Thyroid gland (tissue), 4 donors: Measurements from ENCODE around the gene RAI1. TPM values are rescaled to one million over a fixed set of nuclear protein-coding genes. Genes with fewer than 3 reads are reported as not detected.

Experiments used
- DNase-seq, 2 donors: peaks; one replicate each; pipeline ENCODE4 v3.0.0-alpha.2; 2019
- H3K27ac ChIP-seq, 3 donors: fragments of 200-600 bp; sonication (generic); 1 replicate in 2 of 3; 2 replicates in 1 of 3; pipeline ENCODE4 v1.5.1; 2016 to 2019; ENCODE audit warnings: mild to moderate bottlenecking in 1 of 3, moderate library complexity in 1 of 3
- H3K27me3 ChIP-seq: fragments of 200-600 bp; sonication (generic); one replicate; pipeline ENCODE4 v1.5.1; 2019
- H3K36me3 ChIP-seq, 2 donors: fragments of 200-600 bp; sonication (generic); one replicate each; pipeline ENCODE4 v1.5.1; 2016 to 2019
- H3K4me1 ChIP-seq, 2 donors: fragments of 200-600 bp; sonication (generic); one replicate each; pipeline ENCODE4 v1.5.1; 2017 to 2019
- H3K4me3 ChIP-seq, 3 donors: fragments of 200-600 bp; sonication (generic); replicated peaks in 1 of 3; 1 replicate in 2 of 3; 2 replicates in 1 of 3; pipeline ENCODE4 v1.5.1; 2016; ENCODE audit warnings: mild to moderate bottlenecking in 1 of 3
- H3K9me3 ChIP-seq: fragments of 200-600 bp; sonication (generic); one replicate; pipeline ENCODE4 v1.5.1; 2017
- CTCF ChIP-seq, 6 experiments: fragments of 200-600 bp in 3 of 6; fragments of 450-650 bp in 3 of 6; sonication (generic) in 3 of 6; IDR thresholded peaks; one replicate each; pipeline ENCODE4 v1.5.1; 2016 to 2019; ENCODE audit warnings: antibody characterized with exemption in 6 of 6, mild to moderate bottlenecking in 2 of 6, inconsistent platforms in 1 of 6, moderate library complexity in 1 of 6
- POLR2A ChIP-seq, 2 donors: fragments of 450-650 bp; IDR thresholded peaks; one replicate each; pipeline ENCODE4 v1.6.1; 2017; ENCODE audit warnings: antibody characterized with exemption in 2 of 2, mild to moderate bottlenecking in 2 of 2, moderate library complexity in 1 of 2
- WGBS, 2 donors: methylation state at CpG; one replicate each; pipeline ENCODE4 v1.1.5; 2017; 5-methylcytosine and 5-hydroxymethylcytosine counted together
- intact Hi-C: fragments of 100-400 bp; cut with DNase I; formaldehyde crosslinking; loops from one replicate; pipeline ENCODE4 v1.15.1; 2023
- total RNA-seq, 4 donors: library from RNA; depleted of rRNA; stranded (reverse); fragments of >200 nt; gene quantifications; one replicate each; pipeline ENCODE4 v1.2.3, GENCODE V29; 2016

RAI1 gene
- total RNA-seq, 4 donors from 2014 or later: 19.1 to 52.3 (median 34.1) TPM

- H3K4me3 ChIP-seq: no peak overlapping the region
- H3K9me3 ChIP-seq: no peaks in the 10 kb centered on the region
- DNase-seq: no peak
- intact Hi-C loops: no loop called here
- no peaks in the 10 kb centered on the region for H3K27me3 ChIP-seq
- H3K27ac ChIP-seq: peak overlapping the region; percentile 41 to 92 (median 51)
- WGBS, 2 donors: 90 to 95% methylated on average over 5 of the region's 5 CpGs
- TF ChIP-seq POLR2A (IDR thresholded peaks at IDR 0.05) (no peak), CTCF (IDR thresholded peaks at IDR 0.05) (no peak)
- H3K36me3 ChIP-seq: no peaks in the 10 kb centered on the region
- H3K4me1 ChIP-seq: peaks cover 30 to 66% of the 10 kb centered on the region in 2 donors
Observed at GRCh38 chr17:17712268-17712924, 31.1 kb downstream of the RAI1 start.

GRCh38 chr17:17713839-17714238 is 32.6 kb downstream of the RAI1 start:
- Histone ChIP-seq H3K36me3 (no peaks in the 10 kb centered on the region), H3K4me3 (no peak overlapping the region), H3K27ac (peak overlapping the region; percentile 37 to 92 (median 73)), H3K4me1 (peaks cover 44 to 81% of the 10 kb centered on the region in 2 donors), H3K27me3 (no peaks in the 10 kb centered on the region), H3K9me3 (no peaks in the 10 kb centered on the region)
- 26 to 30% methylated on average over 7 of the region's 7 CpGs for WGBS, 2 donors
- TF ChIP-seq POLR2A (IDR thresholded peaks at IDR 0.05) (no peak), CTCF (IDR thresholded peaks at IDR 0.05) (no peak)
- peak; percentile 66 to 72 for DNase-seq
- intact Hi-C loops: no loop called here

GRCh38 chr17:17714261-17714866 is 33.1 kb downstream of the RAI1 start:
- H3K27ac ChIP-seq: peak overlapping the region; percentile 37 to 92 (median 73)
- no peaks in the 10 kb centered on the region for H3K36me3 ChIP-seq
- DNase-seq: no peak
- intact Hi-C loops: no loop called here
- 73 to 85% methylated on average over 15 to 16 of the region's 16 CpGs for WGBS, 2 donors
- H3K4me1 ChIP-seq: peaks cover 50 to 86% of the 10 kb centered on the region in 2 donors
- no peaks in the 10 kb centered on the region for H3K27me3 ChIP-seq
- TF ChIP-seq POLR2A (IDR thresholded peaks at IDR 0.05) (no peak), CTCF (IDR thresholded peaks at IDR 0.05) (no peak)
- H3K4me3 ChIP-seq: no peak overlapping the region
- H3K9me3 ChIP-seq: no peaks in the 10 kb centered on the region

- H3K9me3 ChIP-seq: no peaks in the 10 kb centered on the region
- WGBS, 2 donors: 84 to 90% methylated on average over 3 of the region's 3 CpGs
- intact Hi-C loops: no loop called here
- no peak overlapping the region for H3K27ac ChIP-seq
- H3K4me3 ChIP-seq: no peak overlapping the region
- H3K27me3 ChIP-seq: no peaks in the 10 kb centered on the region
- TF ChIP-seq POLR2A (IDR thresholded peaks at IDR 0.05): no peak
- no peak for TF ChIP-seq CTCF (IDR thresholded peaks at IDR 0.05)
- no peaks in the 10 kb centered on the region for H3K36me3 ChIP-seq
- H3K4me1 ChIP-seq: peaks cover 55 to 91% of the 10 kb centered on the region in 2 donors
- DNase-seq: no peak
Observed at GRCh38 chr17:17714879-17715278, 33.6 kb downstream of the RAI1 start.

- intact Hi-C loops: no loop called here
- Histone ChIP-seq H3K9me3 (no peaks in the 10 kb centered on the region), H3K4me3 (no peak overlapping the region), H3K27ac (peak overlapping the region in 1 of 3 donors; percentile 11), H3K36me3 (no peaks in the 10 kb centered on the region), H3K4me1 (peaks cover 44 to 80% of the 10 kb centered on the region in 2 donors), H3K27me3 (no peaks in the 10 kb centered on the region)
- DNase-seq: no peak
- 86 to 94% methylated on average over 4 to 7 of the region's 7 CpGs for WGBS, 2 donors
- TF ChIP-seq POLR2A (IDR thresholded peaks at IDR 0.05): no peak
- no peak for TF ChIP-seq CTCF (IDR thresholded peaks at IDR 0.05)
Observed at GRCh38 chr17:17716837-17717523, 35.7 kb downstream of the RAI1 start.
